ENCODE data around the gene MPP4.

GRCh38 chr2:201642579-201643215, 55.7 kb downstream of the MPP4 start:
- TF ChIP-seq, protein P1, sequence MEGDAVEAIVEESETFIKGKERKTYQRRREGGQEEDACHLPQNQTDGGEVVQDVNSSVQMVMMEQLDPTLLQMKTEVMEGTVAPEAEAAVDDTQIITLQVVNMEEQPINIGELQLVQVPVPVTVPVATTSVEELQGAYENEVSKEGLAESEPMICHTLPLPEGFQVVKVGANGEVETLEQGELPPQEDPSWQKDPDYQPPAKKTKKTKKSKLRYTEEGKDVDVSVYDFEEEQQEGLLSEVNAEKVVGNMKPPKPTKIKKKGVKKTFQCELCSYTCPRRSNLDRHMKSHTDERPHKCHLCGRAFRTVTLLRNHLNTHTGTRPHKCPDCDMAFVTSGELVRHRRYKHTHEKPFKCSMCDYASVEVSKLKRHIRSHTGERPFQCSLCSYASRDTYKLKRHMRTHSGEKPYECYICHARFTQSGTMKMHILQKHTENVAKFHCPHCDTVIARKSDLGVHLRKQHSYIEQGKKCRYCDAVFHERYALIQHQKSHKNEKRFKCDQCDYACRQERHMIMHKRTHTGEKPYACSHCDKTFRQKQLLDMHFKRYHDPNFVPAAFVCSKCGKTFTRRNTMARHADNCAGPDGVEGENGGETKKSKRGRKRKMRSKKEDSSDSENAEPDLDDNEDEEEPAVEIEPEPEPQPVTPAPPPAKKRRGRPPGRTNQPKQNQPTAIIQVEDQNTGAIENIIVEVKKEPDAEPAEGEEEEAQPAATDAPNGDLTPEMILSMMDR (IDR thresholded peaks at IDR 0.05 in 4 of 5, conservative IDR thresholded peaks at IDR 0.05 in 1 of 5) = peak in 3 of 5 experiments; percentile 3 to 27 (median 25)
- TF ChIP-seq POLR2A (IDR thresholded peaks at IDR 0.05) = peak; percentile 65 to 73

Measured in gastrocnemius medialis (tissue), 4 donors.